WTC11 (cell line): ENCODE results near the gene ZNF500. TPM values are rescaled to one million over a fixed set of nuclear protein-coding genes. Genes with fewer than 3 reads are reported as not detected.

ENCODE experiments used
- ATAC-seq: fragments of 200-7000 bp; cut with Tn5 transposase; 2 replicates; pipeline ENCODE4 v1.10.0; 2021; ENCODE audit warnings: mild to moderate bottlenecking, moderate library complexity
- CTCF ChIA-PET: fragments of 300-600 bp; sonication (Branson Sonifier 250); formaldehyde crosslinking; loops from one replicate; lab custom pipeline; 2021; ENCODE audit warnings: antibody characterized with exemption; lab: Charles Lee
- POLR2A ChIA-PET: fragments of 350-600 bp; sonication (Branson Sonifier 250); formaldehyde crosslinking; loops from one replicate; lab custom pipeline; 2021; ENCODE audit warnings: antibody characterized with exemption; lab: Charles Lee
- DNase-seq: peaks from one replicate; pipeline ENCODE4 v3.0.0; 2021; ENCODE audit warnings: low spot score
- H3K27ac Mint-ChIP-seq: 2 replicates; pipeline ENCODE4 v1.8.0; 2021; ENCODE audit warnings: mixed read lengths
- H3K27me3 Mint-ChIP-seq: 2 replicates; pipeline ENCODE4 v1.8.0; 2021; ENCODE audit warnings: low read depth, mild to moderate bottlenecking, moderate library complexity, mixed read lengths
- H3K36me3 Mint-ChIP-seq: 2 replicates; pipeline ENCODE4 v1.8.0; 2021; ENCODE audit warnings: mixed read lengths
- H3K4me1 Mint-ChIP-seq: 2 replicates; pipeline ENCODE4 v1.8.0; 2022; ENCODE audit warnings: mixed read lengths
- H3K4me3 Mint-ChIP-seq: 2 replicates; pipeline ENCODE4 v1.8.0; 2021; ENCODE audit warnings: mild to moderate bottlenecking, moderate library complexity, mixed read lengths
- H3K9me3 Mint-ChIP-seq: 2 replicates; pipeline ENCODE4 v1.8.0; 2021; ENCODE audit warnings: mixed read lengths
- ATF1 ChIP-seq: sonication (generic); formaldehyde crosslinking; IDR thresholded peaks from 2 replicates; pipeline ENCODE4 v1.8.1; 2023; ENCODE audit warnings: mild to moderate bottlenecking, moderate library complexity, missing genetic modification reagents
- CREB1 ChIP-seq: sonication (generic); formaldehyde crosslinking; IDR thresholded peaks from 2 replicates; pipeline ENCODE4 v1.8.0; 2023; ENCODE audit warnings: mild to moderate bottlenecking, missing genetic modification reagents
- EMX1 ChIP-seq: fragments of 250-450 bp; sonication (Bioruptor Pico); IDR thresholded peaks from 2 replicates; pipeline ENCODE4 v1.8.0; 2021; ENCODE audit warnings: mild to moderate bottlenecking
- MXD4 ChIP-seq: fragments of 250-450 bp; sonication (Bioruptor Pico); IDR thresholded peaks from 2 replicates; pipeline ENCODE4 v1.8.0; 2021; ENCODE audit warnings: mild to moderate bottlenecking, moderate library complexity, borderline replicate concordance
- MYBL2 ChIP-seq: sonication (generic); formaldehyde crosslinking; IDR thresholded peaks from 2 replicates; pipeline ENCODE4 v1.8.1; 2023; ENCODE audit warnings: mild to moderate bottlenecking, moderate library complexity, missing genetic modification reagents
- NFE2L1 ChIP-seq: sonication (generic); formaldehyde crosslinking; IDR thresholded peaks from 2 replicates; pipeline ENCODE4 v1.8.1; 2023; ENCODE audit warnings: missing genetic modification reagents
- NFYB ChIP-seq: sonication (generic); formaldehyde crosslinking; conservative IDR thresholded peaks from 2 replicates; pipeline ENCODE4 v1.8.0; 2022; ENCODE audit warnings: low read depth, missing genetic modification reagents
- NR1H2 ChIP-seq: sonication (generic); formaldehyde crosslinking; IDR thresholded peaks from 2 replicates; pipeline ENCODE4 v1.9.0; 2021; ENCODE audit warnings: mild to moderate bottlenecking, moderate library complexity, missing genetic modification reagents
- OVOL2 ChIP-seq: fragments of 250-450 bp; sonication (Bioruptor Pico); IDR thresholded peaks from 2 replicates; pipeline ENCODE4 v1.9.0; 2021; ENCODE audit warnings: mild to moderate bottlenecking, borderline replicate concordance
- PRRX2 ChIP-seq: fragments of 250-450 bp; sonication (Bioruptor Pico); IDR thresholded peaks from 2 replicates; pipeline ENCODE4 v1.8.0; 2021; ENCODE audit warnings: mild to moderate bottlenecking
- ZNF219 ChIP-seq: sonication (generic); formaldehyde crosslinking; IDR thresholded peaks from 2 replicates; pipeline ENCODE4 v1.8.0; 2023; ENCODE audit warnings: missing genetic modification reagents, mild to moderate bottlenecking, borderline replicate concordance
- ZNF263 ChIP-seq: sonication (generic); formaldehyde crosslinking; IDR thresholded peaks from 2 replicates; pipeline ENCODE4 v1.8.1; 2022; ENCODE audit warnings: low read depth, mild to moderate bottlenecking, moderate library complexity, missing genetic modification reagents
- ZNF416 ChIP-seq: fragments of 250-450 bp; sonication (Bioruptor Pico); IDR thresholded peaks from 2 replicates; pipeline ENCODE4 v1.9.0; 2021; ENCODE audit warnings: mild to moderate bottlenecking, inconsistent platforms
- ZNF671 ChIP-seq: fragments of 250-450 bp; sonication (Bioruptor Pico); IDR thresholded peaks from 2 replicates; pipeline ENCODE4 v1.8.0; 2021; ENCODE audit warnings: mild to moderate bottlenecking
- total RNA-seq: library from RNA; stranded (reverse); gene quantifications from 3 replicates; pipeline ENCODE4 v1.2.3, GENCODE V29; 2021
- TF ChIP-seq, protein P1 (sequence below): sonication (generic); formaldehyde crosslinking; IDR thresholded peaks from 2 replicates; pipeline ENCODE4 v1.8.1; 2023; ENCODE audit warnings: mild to moderate bottlenecking, missing genetic modification reagents, moderate library complexity
- TF ChIP-seq, protein P2 (sequence below): sonication (generic); formaldehyde crosslinking; IDR thresholded peaks from 2 replicates; pipeline ENCODE4 v1.8.1; 2022; ENCODE audit warnings: low read depth, mild to moderate bottlenecking, moderate library complexity, missing genetic modification reagents, borderline replicate concordance
- TF ChIP-seq, protein P3 (sequence below): sonication (generic); formaldehyde crosslinking; IDR thresholded peaks from 2 replicates; pipeline ENCODE4 v1.8.1; 2023; ENCODE audit warnings: mild to moderate bottlenecking, missing genetic modification reagents
- TF ChIP-seq, protein P4 (sequence below): sonication (generic); formaldehyde crosslinking; IDR thresholded peaks from 2 replicates; pipeline ENCODE4 v1.8.0; 2023; ENCODE audit warnings: mild to moderate bottlenecking, missing genetic modification reagents
- TF ChIP-seq, protein P5 (sequence below): sonication (generic); formaldehyde crosslinking; IDR thresholded peaks from 2 replicates; pipeline ENCODE4 v1.8.1; 2023; ENCODE audit warnings: mild to moderate bottlenecking, moderate library complexity, missing genetic modification reagents

ZNF500 gene
- total RNA-seq, 1 experiment from 2014 or later: 19.9 TPM

DNA sequence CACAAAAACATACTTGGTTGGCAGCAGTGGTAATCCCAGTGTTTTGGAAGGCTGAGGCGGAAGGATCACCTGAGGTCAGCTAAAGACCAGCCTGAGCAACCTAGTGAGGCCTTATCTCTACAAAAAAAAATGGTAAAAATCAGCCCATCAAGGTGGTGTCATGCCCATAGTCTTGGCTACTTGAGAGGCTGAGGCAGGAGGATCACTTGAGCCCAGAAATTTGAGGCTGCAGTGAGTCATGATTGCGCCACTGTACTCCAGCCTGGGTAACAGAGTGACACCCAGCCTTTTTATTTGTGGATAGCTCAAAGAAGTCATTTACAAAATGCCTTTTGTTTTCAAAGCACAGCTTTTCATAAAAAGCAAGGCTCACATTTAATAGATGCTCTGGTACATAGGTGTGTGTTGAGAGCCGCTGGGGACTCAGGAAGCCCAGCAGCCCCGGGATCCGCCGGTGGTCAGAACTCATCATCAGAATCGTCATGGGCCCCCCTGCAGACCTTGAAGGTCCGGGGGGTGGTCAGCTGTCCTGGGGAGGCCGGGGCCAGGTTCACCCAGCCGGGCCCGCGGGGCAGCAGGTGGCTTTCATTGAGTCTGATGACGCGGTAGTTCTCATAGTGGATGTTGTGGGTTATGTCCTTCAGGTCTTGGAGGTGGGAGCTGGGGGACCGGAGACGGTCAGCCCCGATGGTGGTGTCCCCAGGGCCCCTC, 10.5 kb upstream of the ZNF500 start:
- no peak overlapping the region for H3K4me3 Mint-ChIP-seq
- TF ChIP-seq, protein P1, sequence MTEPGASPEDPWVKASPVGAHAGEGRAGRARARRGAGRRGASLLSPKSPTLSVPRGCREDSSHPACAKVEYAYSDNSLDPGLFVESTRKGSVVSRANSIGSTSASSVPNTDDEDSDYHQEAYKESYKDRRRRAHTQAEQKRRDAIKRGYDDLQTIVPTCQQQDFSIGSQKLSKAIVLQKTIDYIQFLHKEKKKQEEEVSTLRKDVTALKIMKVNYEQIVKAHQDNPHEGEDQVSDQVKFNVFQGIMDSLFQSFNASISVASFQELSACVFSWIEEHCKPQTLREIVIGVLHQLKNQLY (CRISPR knock-in tag): no peak
- TF ChIP-seq, protein P2, sequence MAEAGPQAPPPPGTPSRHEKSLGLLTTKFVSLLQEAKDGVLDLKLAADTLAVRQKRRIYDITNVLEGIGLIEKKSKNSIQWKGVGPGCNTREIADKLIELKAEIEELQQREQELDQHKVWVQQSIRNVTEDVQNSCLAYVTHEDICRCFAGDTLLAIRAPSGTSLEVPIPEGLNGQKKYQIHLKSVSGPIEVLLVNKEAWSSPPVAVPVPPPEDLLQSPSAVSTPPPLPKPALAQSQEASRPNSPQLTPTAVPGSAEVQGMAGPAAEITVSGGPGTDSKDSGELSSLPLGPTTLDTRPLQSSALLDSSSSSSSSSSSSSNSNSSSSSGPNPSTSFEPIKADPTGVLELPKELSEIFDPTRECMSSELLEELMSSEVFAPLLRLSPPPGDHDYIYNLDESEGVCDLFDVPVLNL (CRISPR knock-in tag): no peak
- TF ChIP-seq ZNF263 (CRISPR knock-in tag): no peak
- no peak for TF ChIP-seq ZNF219 (CRISPR knock-in tag)
- no peak for TF ChIP-seq OVOL2
- no peak for TF ChIP-seq CREB1 (CRISPR knock-in tag)
- TF ChIP-seq ATF1 (CRISPR knock-in tag): no peak
- TF ChIP-seq, protein P3, sequence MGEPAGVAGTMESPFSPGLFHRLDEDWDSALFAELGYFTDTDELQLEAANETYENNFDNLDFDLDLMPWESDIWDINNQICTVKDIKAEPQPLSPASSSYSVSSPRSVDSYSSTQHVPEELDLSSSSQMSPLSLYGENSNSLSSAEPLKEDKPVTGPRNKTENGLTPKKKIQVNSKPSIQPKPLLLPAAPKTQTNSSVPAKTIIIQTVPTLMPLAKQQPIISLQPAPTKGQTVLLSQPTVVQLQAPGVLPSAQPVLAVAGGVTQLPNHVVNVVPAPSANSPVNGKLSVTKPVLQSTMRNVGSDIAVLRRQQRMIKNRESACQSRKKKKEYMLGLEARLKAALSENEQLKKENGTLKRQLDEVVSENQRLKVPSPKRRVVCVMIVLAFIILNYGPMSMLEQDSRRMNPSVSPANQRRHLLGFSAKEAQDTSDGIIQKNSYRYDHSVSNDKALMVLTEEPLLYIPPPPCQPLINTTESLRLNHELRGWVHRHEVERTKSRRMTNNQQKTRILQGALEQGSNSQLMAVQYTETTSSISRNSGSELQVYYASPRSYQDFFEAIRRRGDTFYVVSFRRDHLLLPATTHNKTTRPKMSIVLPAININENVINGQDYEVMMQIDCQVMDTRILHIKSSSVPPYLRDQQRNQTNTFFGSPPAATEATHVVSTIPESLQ (CRISPR knock-in tag): no peak
- TF ChIP-seq, all 79 proteins: peak for 0
- DNase-seq: no peak
- POLR2A ChIA-PET: no interaction called here
- no peaks in the 10 kb centered on the region for H3K9me3 Mint-ChIP-seq
- no peaks in the 10 kb centered on the region for H3K36me3 Mint-ChIP-seq
- no peaks in the 10 kb centered on the region for H3K27me3 Mint-ChIP-seq
- CTCF ChIA-PET: interaction anchor here (1.2 kb wide), 1 partner anchor 94 kb away, joined by 4 read pairs; no protein-coding TSS in a partner anchor
- no peak overlapping the region for H3K27ac Mint-ChIP-seq
- no peaks in the 10 kb centered on the region for H3K4me1 Mint-ChIP-seq
- ATAC-seq: no peak

DNA sequence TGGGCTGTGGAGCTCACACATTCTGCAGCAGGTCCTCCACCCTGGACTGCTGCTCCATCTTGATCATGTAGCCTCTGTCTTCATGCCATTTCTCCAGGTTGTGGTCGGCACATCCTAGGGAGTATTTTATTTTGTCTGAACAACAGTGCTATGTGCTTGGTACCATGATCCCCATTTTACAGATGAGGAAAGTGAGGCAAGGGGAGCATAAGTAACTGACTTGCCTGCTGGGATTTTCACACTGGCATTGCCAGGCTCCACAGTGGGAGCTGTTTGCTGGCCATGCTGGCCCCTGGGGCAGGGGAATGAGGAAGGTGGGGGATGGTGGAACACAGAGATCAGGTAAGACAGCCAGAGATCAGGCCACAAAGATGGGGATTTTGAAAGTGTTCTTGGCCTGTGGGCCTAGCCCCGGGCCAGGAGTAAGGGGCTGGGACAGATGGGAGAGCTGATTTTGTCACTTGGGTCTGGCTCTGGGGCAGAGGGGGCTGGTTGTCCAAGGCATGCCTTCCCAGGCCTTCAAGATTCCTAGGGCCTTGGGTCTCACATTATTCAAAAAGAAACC, 9.3 kb upstream of the ZNF500 start:
- Mint-ChIP-seq H3K9me3 (no peaks in the 10 kb centered on the region), H3K4me1 (no peaks in the 10 kb centered on the region), H3K4me3 (no peak overlapping the region), H3K36me3 (no peaks in the 10 kb centered on the region), H3K27me3 (no peaks in the 10 kb centered on the region), H3K27ac (no peak overlapping the region)
- DNase-seq (no peak), ATAC-seq (no peak)
- TF ChIP-seq EMX1 (CRISPR knock-in tag) (no peak), ZNF671 (no peak), MYBL2 (no peak), MXD4 (CRISPR knock-in tag) (no peak), NR1H2 (CRISPR knock-in tag) (no peak), ZNF416 (CRISPR knock-in tag) (no peak), PRRX2 (CRISPR knock-in tag) (no peak), NFE2L1 (CRISPR knock-in tag) (no peak), NFYB (CRISPR knock-in tag) (no peak), ZNF219 (CRISPR knock-in tag) (no peak)
- TF ChIP-seq, protein P3 (CRISPR knock-in tag): no peak
- TF ChIP-seq, protein P4, sequence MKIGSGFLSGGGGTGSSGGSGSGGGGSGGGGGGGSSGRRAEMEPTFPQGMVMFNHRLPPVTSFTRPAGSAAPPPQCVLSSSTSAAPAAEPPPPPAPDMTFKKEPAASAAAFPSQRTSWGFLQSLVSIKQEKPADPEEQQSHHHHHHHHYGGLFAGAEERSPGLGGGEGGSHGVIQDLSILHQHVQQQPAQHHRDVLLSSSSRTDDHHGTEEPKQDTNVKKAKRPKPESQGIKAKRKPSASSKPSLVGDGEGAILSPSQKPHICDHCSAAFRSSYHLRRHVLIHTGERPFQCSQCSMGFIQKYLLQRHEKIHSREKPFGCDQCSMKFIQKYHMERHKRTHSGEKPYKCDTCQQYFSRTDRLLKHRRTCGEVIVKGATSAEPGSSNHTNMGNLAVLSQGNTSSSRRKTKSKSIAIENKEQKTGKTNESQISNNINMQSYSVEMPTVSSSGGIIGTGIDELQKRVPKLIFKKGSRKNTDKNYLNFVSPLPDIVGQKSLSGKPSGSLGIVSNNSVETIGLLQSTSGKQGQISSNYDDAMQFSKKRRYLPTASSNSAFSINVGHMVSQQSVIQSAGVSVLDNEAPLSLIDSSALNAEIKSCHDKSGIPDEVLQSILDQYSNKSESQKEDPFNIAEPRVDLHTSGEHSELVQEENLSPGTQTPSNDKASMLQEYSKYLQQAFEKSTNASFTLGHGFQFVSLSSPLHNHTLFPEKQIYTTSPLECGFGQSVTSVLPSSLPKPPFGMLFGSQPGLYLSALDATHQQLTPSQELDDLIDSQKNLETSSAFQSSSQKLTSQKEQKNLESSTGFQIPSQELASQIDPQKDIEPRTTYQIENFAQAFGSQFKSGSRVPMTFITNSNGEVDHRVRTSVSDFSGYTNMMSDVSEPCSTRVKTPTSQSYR: no peak
- TF ChIP-seq, protein P5, sequence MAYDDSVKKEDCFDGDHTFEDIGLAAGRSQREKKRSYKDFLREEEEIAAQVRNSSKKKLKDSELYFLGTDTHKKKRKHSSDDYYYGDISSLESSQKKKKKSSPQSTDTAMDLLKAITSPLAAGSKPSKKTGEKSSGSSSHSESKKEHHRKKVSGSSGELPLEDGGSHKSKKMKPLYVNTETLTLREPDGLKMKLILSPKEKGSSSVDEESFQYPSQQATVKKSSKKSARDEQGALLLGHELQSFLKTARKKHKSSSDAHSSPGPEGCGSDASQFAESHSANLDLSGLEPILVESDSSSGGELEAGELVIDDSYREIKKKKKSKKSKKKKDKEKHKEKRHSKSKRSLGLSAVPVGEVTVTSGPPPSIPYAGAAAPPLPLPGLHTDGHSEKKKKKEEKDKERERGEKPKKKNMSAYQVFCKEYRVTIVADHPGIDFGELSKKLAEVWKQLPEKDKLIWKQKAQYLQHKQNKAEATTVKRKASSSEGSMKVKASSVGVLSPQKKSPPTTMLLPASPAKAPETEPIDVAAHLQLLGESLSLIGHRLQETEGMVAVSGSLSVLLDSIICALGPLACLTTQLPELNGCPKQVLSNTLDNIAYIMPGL (CRISPR knock-in tag): no peak
- ChIA-PET CTCF (interaction anchor here (0.7 to 1.2 kb wide), 2 partner anchors 11 to 32 kb away, joined by 3 read pairs; partner anchors contain the start of gene SEPTIN12), POLR2A (no interaction called here)
